ENCODE results near the gene ZNRF2.

DNA sequence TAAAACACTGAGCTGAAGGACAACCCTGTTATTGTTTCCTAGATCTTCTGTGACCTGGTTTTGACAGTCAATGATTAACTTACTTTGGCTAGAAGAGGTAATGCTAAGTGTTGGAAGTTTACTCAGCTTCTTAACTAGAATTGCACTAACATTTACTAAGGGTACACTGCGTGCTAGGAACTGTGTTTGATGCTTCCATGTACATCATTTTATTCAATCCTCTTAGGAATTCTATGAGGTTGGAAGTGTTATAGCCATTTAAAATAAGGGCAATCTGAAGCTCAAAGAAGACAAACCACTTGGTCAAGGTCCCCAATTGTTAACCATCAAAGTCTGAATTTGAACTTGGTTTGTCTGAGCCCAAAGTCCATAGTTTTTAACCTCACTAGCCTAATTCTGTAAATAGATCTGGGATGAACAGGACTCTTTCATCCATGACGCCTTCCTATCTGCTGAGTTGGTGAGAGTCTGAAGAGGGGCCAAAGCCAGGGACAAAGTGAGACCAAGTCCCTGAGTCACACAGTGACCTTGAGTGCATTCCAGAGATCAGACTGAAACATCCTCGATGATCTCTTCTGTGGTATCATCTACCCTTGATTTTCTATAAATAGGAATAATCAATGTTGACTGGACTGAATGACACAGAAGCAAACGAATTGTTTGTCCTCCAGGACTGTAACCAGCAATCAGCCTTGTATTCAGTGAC is 29.2 kb upstream of the ZNRF2 start:
- TF ChIP-seq, protein P1, sequence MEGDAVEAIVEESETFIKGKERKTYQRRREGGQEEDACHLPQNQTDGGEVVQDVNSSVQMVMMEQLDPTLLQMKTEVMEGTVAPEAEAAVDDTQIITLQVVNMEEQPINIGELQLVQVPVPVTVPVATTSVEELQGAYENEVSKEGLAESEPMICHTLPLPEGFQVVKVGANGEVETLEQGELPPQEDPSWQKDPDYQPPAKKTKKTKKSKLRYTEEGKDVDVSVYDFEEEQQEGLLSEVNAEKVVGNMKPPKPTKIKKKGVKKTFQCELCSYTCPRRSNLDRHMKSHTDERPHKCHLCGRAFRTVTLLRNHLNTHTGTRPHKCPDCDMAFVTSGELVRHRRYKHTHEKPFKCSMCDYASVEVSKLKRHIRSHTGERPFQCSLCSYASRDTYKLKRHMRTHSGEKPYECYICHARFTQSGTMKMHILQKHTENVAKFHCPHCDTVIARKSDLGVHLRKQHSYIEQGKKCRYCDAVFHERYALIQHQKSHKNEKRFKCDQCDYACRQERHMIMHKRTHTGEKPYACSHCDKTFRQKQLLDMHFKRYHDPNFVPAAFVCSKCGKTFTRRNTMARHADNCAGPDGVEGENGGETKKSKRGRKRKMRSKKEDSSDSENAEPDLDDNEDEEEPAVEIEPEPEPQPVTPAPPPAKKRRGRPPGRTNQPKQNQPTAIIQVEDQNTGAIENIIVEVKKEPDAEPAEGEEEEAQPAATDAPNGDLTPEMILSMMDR (IDR thresholded peaks at IDR 0.05) = peak in 1 of 7 experiments; percentile 1
- no peak for TF ChIP-seq POLR2A (IDR thresholded peaks at IDR 0.05)

Data from body of pancreas (tissue), 4 donors.